Pericardium fibroblast (primary cell): ENCODE data around the gene IPMK. TPM values are rescaled to one million over a fixed set of nuclear protein-coding genes. Genes with fewer than 3 reads are reported as not detected.

ENCODE experiments used
- total RNA-seq: library from RNA; depleted of rRNA; stranded (reverse); fragments of >200 nt; gene quantifications from 2 replicates; pipeline ENCODE4 v1.2.3, GENCODE V29; 2015

Gene IPMK
- 4.8 and 5.4 TPM in 2 replicates for total RNA-seq

GRCh38 chr10:58267713-58268453, at the start of gene IPMK:
IPMK (minus strand) TSS chr10:58267894; CDS start chr10:58267611, 283 bp downstream.

GRCh38 chr10:58268946-58269781, 1.5 kb upstream of the IPMK start, which contains the start of gene CISD1:
CISD1 (plus strand) TSS chr10:58269162; CDS start chr10:58269274, 112 bp downstream.

Other genes starting within 250 kb of the IPMK start
- 12.3 and 19.0 TPM in 2 replicates for gene CISD1, start 1.3 kb upstream of the IPMK start, total RNA-seq
- gene UBE2D1, start 67.1 kb upstream of the IPMK start, total RNA-seq = 7.1 and 13.2 TPM in 2 replicates
- 8.1 and 20.3 TPM in 2 replicates for gene TFAM, start 117.5 kb upstream of the IPMK start, total RNA-seq
- gene BICC1, start 245.0 kb upstream of the IPMK start, total RNA-seq = 38.8 and 99.4 TPM in 2 replicates